ENCODE measurements around the gene BLOC1S1.

- TF ChIP-seq CTCF (conservative IDR thresholded peaks at IDR 0.05; ENCODE audit: low read length) (no peak), EZH2phosphoT487 (IDR thresholded peaks at IDR 0.05; ENCODE audit: borderline replicate concordance, low read depth, low read length) (no peak)
Observed at GRCh38 chr12:55718624-55719275, 2.9 kb downstream of the BLOC1S1 start.

Measured in OCI-LY7 (cell line).